Stomach (tissue), 9 donors: Measurements from ENCODE around the gene FAM117A. TPM values are rescaled to one million over a fixed set of nuclear protein-coding genes. Genes with fewer than 3 reads are reported as not detected.

Experiments used
- DNase-seq, 2 donors: peaks; one replicate each; pipeline versions ENCODE4 v3.0.0 to v3.0.0-alpha.2; 2013 to 2019
- H3K27ac ChIP-seq, 5 donors: fragments of 200-600 bp in 4 of 5; sonication (generic) in 4 of 5; one replicate each; pipeline ENCODE4 v1.5.1; 2013 to 2019; ENCODE audit warnings: mild to moderate bottlenecking in 1 of 5, moderate library complexity in 1 of 5
- H3K27me3 ChIP-seq, 3 donors: fragments of 200-600 bp; sonication (generic); one replicate each; pipeline ENCODE4 v1.5.1; 2017 to 2019; ENCODE audit warnings: mixed run types in 1 of 3
- H3K36me3 ChIP-seq, 4 donors: fragments of 200-600 bp; sonication (generic); 1 replicate in 3 of 4; 2 replicates in 1 of 4; pipeline ENCODE4 v1.5.1; 2016 to 2019
- H3K4me1 ChIP-seq, 4 donors: fragments of 200-600 bp; sonication (generic); one replicate each; pipeline ENCODE4 v1.5.1; 2016 to 2019
- H3K4me3 ChIP-seq, 4 donors: fragments of 200-600 bp; sonication (generic) in 3 of 4; one replicate each; pipeline ENCODE4 v1.5.1; 2016 to 2019; ENCODE audit warnings: mild to moderate bottlenecking in 1 of 4
- H3K9me3 ChIP-seq, 4 donors: fragments of 200-600 bp; sonication (generic); one replicate each; pipeline ENCODE4 v1.5.1; 2016 to 2019
- CTCF ChIP-seq, 7 experiments: fragments of 450-650 bp in 4 of 7; fragments of 200-600 bp in 3 of 7; sonication (generic) in 3 of 7; IDR thresholded peaks; one replicate each; pipeline ENCODE4 v1.5.1; 2016 to 2019; ENCODE audit warnings: antibody characterized with exemption in 7 of 7, control low read depth in 2 of 7, mild to moderate bottlenecking in 1 of 7
- EP300 ChIP-seq: sonication (generic); formaldehyde crosslinking; IDR thresholded peaks from one replicate; pipeline ENCODE4 v1.6.1; 2017; ENCODE audit warnings: antibody characterized with exemption
- POLR2A ChIP-seq, 4 donors: fragments of 450-650 bp; IDR thresholded peaks; one replicate each; pipeline ENCODE4 v1.6.1; 2016; ENCODE audit warnings: antibody characterized with exemption in 4 of 4, control low read depth in 2 of 4, mild to moderate bottlenecking in 1 of 4, moderate library complexity in 1 of 4
- POLR2AphosphoS5 ChIP-seq, 3 donors: sonication (generic); formaldehyde crosslinking; IDR thresholded peaks; one replicate each; pipeline ENCODE4 v1.6.1; 2016; ENCODE audit warnings: antibody characterized with exemption in 3 of 3
- WGBS, 5 donors: extraction: QIAGEN DNeasy Blood & Tissue Kit in 3 of 5; methylation state at CpG; one replicate each; pipeline versions ENCODE4 v1.1.5 to v1.1.7; 2013 to 2018; 5-methylcytosine and 5-hydroxymethylcytosine counted together
- intact Hi-C: fragments of 100-400 bp; cut with DNase I; formaldehyde crosslinking; loops from one replicate; pipeline ENCODE4 v1.15.1; 2023; ENCODE audit warnings: low total_unique reads
- polyA plus RNA-seq, 3 donors: library from polyadenylated mRNA; stranded (reverse); fragments of 200-250 nt; gene quantifications; one replicate each; pipeline ENCODE4 v1.2.3, GENCODE V29; 2013
- total RNA-seq, 5 donors: library from RNA; depleted of rRNA; stranded (reverse); fragments of >200 nt; gene quantifications; one replicate each; pipeline versions ENCODE4 v1.1.0 to v1.2.3, GENCODE V29; 2014 to 2016
- donor health status: healthy with polysubstance abuse.
- donor health status: Bipolar disorder and iron deficiency.
- donor health status: healthy.

The FAM117A gene
- total and polyA plus RNA-seq, 8 donors: 0.58 to 39.7 (median 6.1) TPM

GRCh38 chr17:49667854-49668253 lies 96.1 kb downstream of the FAM117A start:
- no peak overlapping the region for H3K27ac ChIP-seq
- no peaks in the 10 kb centered on the region for H3K27me3 ChIP-seq
- H3K4me3 ChIP-seq: no peak overlapping the region
- TF ChIP-seq EP300 (no peak), POLR2A (IDR thresholded peaks at IDR 0.05) (no peak), POLR2AphosphoS5 (IDR thresholded peaks at IDR 0.05) (no peak), CTCF (IDR thresholded peaks at IDR 0.05) (no peak)
- peaks cover 0 to 11% (median 8%) of the 10 kb centered on the region in 4 donors for H3K36me3 ChIP-seq
- peaks cover 16 to 70% (median 38%) of the 10 kb centered on the region in 4 donors for H3K4me1 ChIP-seq
- WGBS, 5 donors: 81 to 88% (median 86%) methylated on average over 2 of the region's 2 CpGs
- no peaks in the 10 kb centered on the region for H3K9me3 ChIP-seq
- no peak for DNase-seq
- intact Hi-C loops: no loop called here

DNA sequence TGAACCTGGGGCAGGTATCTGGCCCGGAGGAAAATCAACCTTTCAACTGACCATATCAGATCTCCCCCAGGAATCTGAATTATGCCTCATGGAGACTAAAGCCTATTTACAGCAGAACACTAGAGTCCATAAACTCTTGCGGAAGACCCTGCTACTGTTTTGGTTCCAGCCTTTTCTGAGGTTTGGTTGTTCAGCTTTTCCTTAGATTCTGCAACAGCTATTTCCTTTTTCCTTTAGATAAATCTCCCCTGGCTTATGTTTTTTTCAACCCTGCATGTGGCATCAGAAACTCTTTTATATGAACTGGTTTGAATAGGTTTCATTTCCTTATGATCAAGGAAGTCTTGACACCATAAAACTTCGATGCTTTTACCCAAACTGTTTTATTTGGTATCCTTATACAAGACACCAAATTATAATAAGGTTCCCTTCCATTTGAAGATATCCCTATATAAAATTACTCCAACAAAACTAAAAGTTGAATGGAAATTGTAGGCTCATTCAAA lies 99.2 kb downstream of the FAM117A start:
- H3K4me1 ChIP-seq: peaks cover 0 to 48% (median 22%) of the 10 kb centered on the region in 4 donors

More for the DNA sequence above, 99.2 kb downstream of the FAM117A start:
- intact Hi-C loops: no loop called here
- TF ChIP-seq EP300 (no peak), POLR2A (IDR thresholded peaks at IDR 0.05) (no peak), POLR2AphosphoS5 (IDR thresholded peaks at IDR 0.05) (no peak), CTCF (IDR thresholded peaks at IDR 0.05) (no peak)
- H3K27me3 ChIP-seq: no peaks in the 10 kb centered on the region
- no peak for DNase-seq
- 79 to 89% (median 85%) methylated on average over 3 of the region's 3 CpGs for WGBS, 5 donors
- peaks cover 0 to 11% (median 9%) of the 10 kb centered on the region in 4 donors for H3K36me3 ChIP-seq
- no peaks in the 10 kb centered on the region for H3K9me3 ChIP-seq
- no peak overlapping the region for H3K27ac ChIP-seq
- no peak overlapping the region for H3K4me3 ChIP-seq

Other genes with a start within 250 kb of the FAM117A start
- gene NXPH3, start 188.3 kb downstream of the FAM117A start, total RNA-seq: 10 to 100 TPM in 1 of 5 donors, 1 to 10 TPM in 2, not detected in 2; 1.0 to 10.7 (median 1.3) TPM
- 1 to 10 TPM in 1 of 3 donors, under 1 TPM in 2; 0.50 to 2.6 (median 0.92) TPM for gene NXPH3, start 188.3 kb downstream of the FAM117A start, polyA plus RNA-seq
- gene SPOP, start 86.0 kb downstream of the FAM117A start, total RNA-seq: 100 to 1,000 TPM in 2 of 5 donors, 10 to 100 TPM in 3; 17.5 to 309 (median 49.2) TPM
- gene SPOP, start 86.0 kb downstream of the FAM117A start, polyA plus RNA-seq: 10 to 100 TPM; 23.3 to 42.0 (median 30.8) TPM
- gene SLC35B1, start 56.2 kb downstream of the FAM117A start, total RNA-seq: 10 to 100 TPM; 36.2 to 59.8 (median 48.1) TPM
- 10 to 100 TPM; 26.3 to 36.2 (median 34.2) TPM for gene SLC35B1, start 56.2 kb downstream of the FAM117A start, polyA plus RNA-seq
- gene KAT7, start 24.6 kb upstream of the FAM117A start, total RNA-seq: 10 to 100 TPM in 4 of 5 donors, 1 to 10 TPM in 1; 9.3 to 92.4 (median 31.2) TPM
- gene KAT7, start 24.6 kb upstream of the FAM117A start, polyA plus RNA-seq: 10 to 100 TPM in 1 of 3 donors, 1 to 10 TPM in 2; 5.0 to 12.7 (median 9.0) TPM
- not detected for gene TAC4, start 83.9 kb upstream of the FAM117A start, total RNA-seq
- gene TAC4, start 83.9 kb upstream of the FAM117A start, polyA plus RNA-seq: not detected
- not detected for gene DLX4, start 205.1 kb upstream of the FAM117A start, total RNA-seq
- gene DLX4, start 205.1 kb upstream of the FAM117A start, polyA plus RNA-seq: under 1 TPM in 2 of 3 donors, not detected in 1; 0.31 to 0.40 TPM
- not detected for gene DLX3, start 231.1 kb upstream of the FAM117A start, total RNA-seq
- under 1 TPM in 1 of 3 donors, not detected in 2; 0.68 TPM for gene DLX3, start 231.1 kb upstream of the FAM117A start, polyA plus RNA-seq